ENCODE data around the gene SGSH. TPM values are rescaled to one million over a fixed set of nuclear protein-coding genes. Genes with fewer than 3 reads are reported as not detected.

The SGSH gene
- total RNA-seq, 1 donor from 2014 or later = 7.2 TPM

- peaks cover 5% of the 10 kb centered on the region for H3F3A ChIP-seq (ENCODE audit: low read depth)
- H3K9me3 ChIP-seq (ENCODE audit: low read depth) = no peaks in the 10 kb centered on the region
- H3K27ac ChIP-seq = no peak overlapping the region
- Mint-ChIP-seq H3K27me3 (ENCODE audit: insufficient read depth, low read depth) (peaks cover 5% of the 10 kb centered on the region), H3K4me3 (no peak overlapping the region), H3K9me3 (no peaks in the 10 kb centered on the region), H3K27ac (peak overlapping the region; percentile 29), H3K36me3 (no peaks in the 10 kb centered on the region), H3K4me1 (peaks cover 7% of the 10 kb centered on the region)
- H3K4me2 ChIP-seq = no peak overlapping the region
- H3K4me3 ChIP-seq = no peak overlapping the region
- H3K27me3 ChIP-seq = no peaks in the 10 kb centered on the region
- H4K20me1 ChIP-seq (ENCODE audit: low read depth) = no peaks in the 10 kb centered on the region
- peak overlapping the region; percentile 42 for H2AFZ ChIP-seq (replicated peaks)
- no peaks in the 10 kb centered on the region for H3K36me3 ChIP-seq
- no peak for DNase-seq (ENCODE audit: low spot score)
- H3K9ac ChIP-seq = no peak overlapping the region
- TF ChIP-seq EZH2 (IDR thresholded peaks at IDR 0.05) (no peak), EZH2phosphoT487 (IDR thresholded peaks at IDR 0.05) (no peak), CTCF (IDR thresholded peaks at IDR 0.05) (no peak)
- H3K4me1 ChIP-seq = no peaks in the 10 kb centered on the region
- no peaks in the 10 kb centered on the region for H3K79me2 ChIP-seq (ENCODE audit: low read depth)
Observed at GRCh38 chr17:80198144-80198661, 21.9 kb downstream of the SGSH start.

- Histone ChIP-seq H3K36me3 (no peaks in the 10 kb centered on the region), H3K27me3 (no peaks in the 10 kb centered on the region), H3K79me2 (ENCODE audit: low read depth) (no peaks in the 10 kb centered on the region), H2AFZ (replicated peaks) (no peak overlapping the region), H3K4me2 (no peak overlapping the region), H3K4me3 (no peak overlapping the region), H4K20me1 (ENCODE audit: low read depth) (no peaks in the 10 kb centered on the region), H3K27ac (no peak overlapping the region), H3F3A (ENCODE audit: low read depth) (peaks cover 5% of the 10 kb centered on the region), H3K4me1 (no peaks in the 10 kb centered on the region), H3K9ac (no peak overlapping the region), H3K9me3 (ENCODE audit: low read depth) (no peaks in the 10 kb centered on the region)
- no peak for TF ChIP-seq EZH2phosphoT487 (IDR thresholded peaks at IDR 0.05)
- no peak for TF ChIP-seq CTCF (IDR thresholded peaks at IDR 0.05)
- no peak for TF ChIP-seq EZH2 (IDR thresholded peaks at IDR 0.05)
- H3K27ac Mint-ChIP-seq = no peak overlapping the region
- no peaks in the 10 kb centered on the region for H3K36me3 Mint-ChIP-seq
- H3K4me3 Mint-ChIP-seq = no peak overlapping the region
- H3K27me3 Mint-ChIP-seq (ENCODE audit: insufficient read depth, low read depth) = peaks cover 5% of the 10 kb centered on the region
- peaks cover 18% of the 10 kb centered on the region for H3K4me1 Mint-ChIP-seq
- DNase-seq (ENCODE audit: low spot score) = no peak
- no peaks in the 10 kb centered on the region for H3K9me3 Mint-ChIP-seq
Observed at GRCh38 chr17:80196652-80197051, 23.5 kb downstream of the SGSH start.

- no peak overlapping the region for H3K4me3 ChIP-seq
Observed at GRCh38 chr17:80195671-80196529, 24.2 kb downstream of the SGSH start.

More at GRCh38 chr17:80195671-80196529, 24.2 kb downstream of the SGSH start:
- DNase-seq (ENCODE audit: low spot score) = peak; percentile 59
- H3K4me1 ChIP-seq = no peaks in the 10 kb centered on the region
- no peaks in the 10 kb centered on the region for H4K20me1 ChIP-seq (ENCODE audit: low read depth)
- peaks cover 5% of the 10 kb centered on the region for H3K27me3 Mint-ChIP-seq (ENCODE audit: insufficient read depth, low read depth)
- peaks cover 21% of the 10 kb centered on the region for H3K4me1 Mint-ChIP-seq
- no peak overlapping the region for H3K9ac ChIP-seq
- no peaks in the 10 kb centered on the region for H3K36me3 ChIP-seq
- no peak overlapping the region for H3K4me2 ChIP-seq
- no peaks in the 10 kb centered on the region for H3K79me2 ChIP-seq (ENCODE audit: low read depth)
- H3K9me3 ChIP-seq (ENCODE audit: low read depth) = no peaks in the 10 kb centered on the region
- H2AFZ ChIP-seq (replicated peaks) = no peak overlapping the region
- H3K27me3 ChIP-seq = no peaks in the 10 kb centered on the region
- H3K36me3 Mint-ChIP-seq = no peaks in the 10 kb centered on the region
- H3K9me3 Mint-ChIP-seq = no peaks in the 10 kb centered on the region
- peak overlapping the region; percentile 72 for H3K4me3 Mint-ChIP-seq
- H3K27ac Mint-ChIP-seq = peak overlapping the region; percentile 93
- peak; percentile 100 for TF ChIP-seq CTCF (IDR thresholded peaks at IDR 0.05)
- no peak for TF ChIP-seq EZH2 (IDR thresholded peaks at IDR 0.05)
- no peak for TF ChIP-seq EZH2phosphoT487 (IDR thresholded peaks at IDR 0.05)
- H3K27ac ChIP-seq = no peak overlapping the region
- H3F3A ChIP-seq (ENCODE audit: low read depth) = peaks cover 5% of the 10 kb centered on the region

Data from neural progenitor cell (in vitro differentiated cells).